HepG2 (cell line): Measurements from ENCODE around the gene DHRS12. TPM values are rescaled to one million over a fixed set of nuclear protein-coding genes. Genes with fewer than 3 reads are reported as not detected.

Experiments used
- ATAC-seq: fragments of 200-7000 bp; cut with Tn5 transposase; 3 replicates; pipeline ENCODE4 v1.9.1; 2020; ENCODE audit warnings: mild to moderate bottlenecking, moderate library complexity
- BruUV-seq: library from RNA; stranded (reverse); fragments of 400-500 nt; replicated peaks from 2 replicates; lab custom pipeline; 2021; lab: Mats Ljungman, UMichigan
- CTCF ChIA-PET: fragments of 300-600 bp; formaldehyde crosslinking; extraction: SDS; loops from one replicate; lab custom pipeline; 2021; ENCODE audit warnings: low total read pairs, inconsistent platforms, low intra/inter-chr PET ratio; lab: Yijun Ruan, JAX
- POLR2A ChIA-PET: fragments of 350-600 bp; sonication (Branson Sonifier 250); formaldehyde crosslinking; loops from one replicate; lab custom pipeline; 2020; ENCODE audit warnings: antibody characterized with exemption, inconsistent platforms; lab: Yijun Ruan, JAX
- DNase-seq: peaks from one replicate; pipeline ENCODE4 v3.0.0-alpha.2; 2015; ENCODE audit warnings: low spot score
- FAIRE-seq: peaks from 3 replicates; lab custom pipeline; 2011; peaks lifted over from hg19 to GRCh38; lab: Jason Lieb, UNC
- H2AFZ ChIP-seq: one replicate; pipeline ENCODE4 v1.6.1; 2011; ENCODE audit warnings: low read length, inconsistent platforms
- H3K27ac ChIP-seq: fragments of 300-600 bp; 3 replicates; pipeline ENCODE4 v1.8.0; 2011; ENCODE audit warnings: mixed run types, mild to moderate bottlenecking, mixed read lengths, low read length, inconsistent platforms; ENCODE audit not compliant: insufficient read depth; ENCODE audit errors: extremely low read length
- H3K27me3 ChIP-seq, 2 experiments: fragments of 200-600 bp in 1 of 2; 2 replicates in 1 of 2; 3 replicates in 1 of 2; pipeline versions ENCODE4 v1.6.0 to v1.8.0; 2011; ENCODE audit warnings: low read length in 2 of 2, mild to moderate bottlenecking in 2 of 2, moderate library complexity in 2 of 2, inconsistent platforms in 1 of 2; ENCODE audit not compliant: insufficient read depth in 2 of 2, control insufficient read depth in 1 of 2
- H3K36me3 ChIP-seq, 2 experiments: fragments of 200-600 bp in 1 of 2; replicated peaks in 1 of 2; 2 replicates in 1 of 2; 3 replicates in 1 of 2; pipeline versions ENCODE4 v1.5.1 to v1.8.0; 2011; ENCODE audit warnings: low read length in 2 of 2, inconsistent platforms in 1 of 2; ENCODE audit not compliant: insufficient read depth in 2 of 2, control insufficient read depth in 1 of 2
- H3K4me1 ChIP-seq: 2 replicates; pipeline ENCODE4 v1.5.1; 2012; ENCODE audit warnings: low read length, inconsistent platforms; ENCODE audit not compliant: insufficient read depth
- H3K4me2 ChIP-seq: 2 replicates; pipeline ENCODE4 v1.6.0; 2011; ENCODE audit warnings: low read depth, low read length, inconsistent platforms
- H3K4me3 ChIP-seq, 3 experiments: fragments of 200-600 bp in 1 of 3; sonication (generic), shearing (Covaris generic) in 1 of 3; replicated peaks in 1 of 3; 2 replicates each; pipeline ENCODE4 v1.5.1; 2011 to 2016; ENCODE audit warnings: low read length in 3 of 3, inconsistent platforms in 2 of 3, low read depth in 2 of 3, mild to moderate bottlenecking in 2 of 3, control low read depth in 1 of 3, mixed read lengths in 1 of 3; ENCODE audit not compliant: insufficient read depth in 1 of 3
- H3K79me2 ChIP-seq: one replicate; pipeline ENCODE4 v1.6.1; 2011; ENCODE audit warnings: low read length, inconsistent platforms; ENCODE audit not compliant: insufficient read depth
- H3K9ac ChIP-seq: 2 replicates; pipeline ENCODE4 v1.6.0; 2011; ENCODE audit warnings: mild to moderate bottlenecking, low read depth, low read length, inconsistent platforms; ENCODE audit not compliant: insufficient read depth
- H3K9me3 ChIP-seq: 2 replicates; pipeline ENCODE4 v1.5.1; 2012; ENCODE audit warnings: mild to moderate bottlenecking, low read length
- H4K20me1 ChIP-seq: 2 replicates; pipeline ENCODE4 v1.6.0; 2011; ENCODE audit warnings: inconsistent platforms, mild to moderate bottlenecking, low read length, moderate library complexity; ENCODE audit not compliant: insufficient read depth
- CEBPG ChIP-seq: IDR thresholded peaks from 2 replicates; pipeline ENCODE4 v1.6.1; 2016
- KLF16 ChIP-seq, 2 experiments: sonication (generic) in 1 of 2; formaldehyde crosslinking in 1 of 2; IDR thresholded peaks; 2 replicates each; pipeline versions ENCODE4 v1.6.1 to v1.8.0; 2016 to 2023; ENCODE audit warnings: missing genetic modification reagents in 2 of 2, missing compliant biosample characterization in 1 of 2
- MED13 ChIP-seq: sonication (generic); formaldehyde crosslinking; IDR thresholded peaks from 2 replicates; pipeline ENCODE4 v1.5.0; 2020; ENCODE audit warnings: missing genetic modification reagents
- NFKB2 ChIP-seq: sonication (generic); formaldehyde crosslinking; IDR thresholded peaks from 2 replicates; pipeline ENCODE4 v1.4.0; 2020; ENCODE audit warnings: missing genetic modification reagents, borderline replicate concordance
- PHB2 ChIP-seq: fragments of 450-650 bp; IDR thresholded peaks from 2 replicates; pipeline ENCODE4 v1.6.1; 2018; ENCODE audit not compliant: partially characterized antibody
- POLR2G ChIP-seq: fragments of 200-400 bp; formaldehyde crosslinking; IDR thresholded peaks from 2 replicates; pipeline ENCODE4 v1.6.1; 2018; ENCODE audit warnings: mild to moderate bottlenecking, low read depth, low read length, moderate library complexity
- ZNF629 ChIP-seq: sonication (generic); formaldehyde crosslinking; conservative IDR thresholded peaks from 2 replicates; pipeline ENCODE4 v1.5.0; 2020; ENCODE audit warnings: missing genetic modification reagents
- WGBS: methylation state at CpG from one replicate; pipeline ENCODE4 v1.1.6; 2017; ENCODE audit warnings: low lambda C conversion rate; 5-methylcytosine and 5-hydroxymethylcytosine counted together
- in situ Hi-C: cut with HindIII; loops from 2 replicates; pipeline ENCODE4 v1.10.0; 2017; ENCODE audit warnings: low pct_unique_long_range_greater_than_20kb; ENCODE audit not compliant: extremely low pct_ligation_motif_present
- intact Hi-C: fragments of 100-400 bp; cut with micrococcal nuclease; formaldehyde crosslinking; loops from one replicate; pipeline ENCODE4 v1.10.0; 2022; ENCODE audit not compliant: unreplicated experiment
- polyA plus RNA-seq, 8 experiments: library from polyadenylated mRNA; depleted of rRNA in 3 of 8; stranded (reverse) in 7 of 8; unstranded in 1 of 8; fragments of >200 nt; fragmentation: Illumina TruSeq in 4 of 8; extraction: Trizol in 4 of 8; gene quantifications; 2 replicates each; pipeline versions ENCODE4 v1.2.1 to v1.2.3, GENCODE V29; 2011 to 2016; ENCODE audit warnings: low read depth in 4 of 8, missing spikeins in 1 of 8, mixed read lengths in 1 of 8; ENCODE audit not compliant: insufficient read depth in 1 of 8
- total RNA-seq, 5 experiments: library from RNA; depleted of rRNA; stranded (reverse); fragments of >200 nt; fragmentation: Illumina TruSeq; extraction: Trizol; gene quantifications; 2 replicates each; pipeline ENCODE4 v1.2.3, GENCODE V29; 2016; ENCODE audit warnings: low read depth in 1 of 5
- TF ChIP-seq, protein P1 (sequence below): sonication (generic); formaldehyde crosslinking; IDR thresholded peaks from 2 replicates; pipeline ENCODE4 v1.9.0; 2021; ENCODE audit warnings: missing genetic modification reagents, borderline replicate concordance

Gene DHRS12
- total and polyA plus RNA-seq, 2 of the 13 experiments (the other 11 are each of a cell fraction or from before 2014, with no cell fraction given) = 7.2 to 8.4 TPM

GRCh38 chr13:51846756-51847155, 42.8 kb upstream of the DHRS12 start:
- BruUV-seq = no TSS peak
- H3K4me1 ChIP-seq = peaks cover 27% of the 10 kb centered on the region
- H3K9me3 ChIP-seq = no peaks in the 10 kb centered on the region
- in situ Hi-C loops = no loop called here
- ATAC-seq = no peak
- FAIRE-seq = no peak
- TF ChIP-seq PHB2 (no peak), KLF16 (CRISPR knock-in tag; IDR thresholded peaks at IDR 0.05) (no peak), CEBPG (CRISPR knock-in tag) (no peak), MED13 (CRISPR knock-in tag) (no peak), POLR2G (no peak), NFKB2 (CRISPR knock-in tag) (no peak), ZNF629 (CRISPR knock-in tag) (no peak)
- TF ChIP-seq, protein P1, sequence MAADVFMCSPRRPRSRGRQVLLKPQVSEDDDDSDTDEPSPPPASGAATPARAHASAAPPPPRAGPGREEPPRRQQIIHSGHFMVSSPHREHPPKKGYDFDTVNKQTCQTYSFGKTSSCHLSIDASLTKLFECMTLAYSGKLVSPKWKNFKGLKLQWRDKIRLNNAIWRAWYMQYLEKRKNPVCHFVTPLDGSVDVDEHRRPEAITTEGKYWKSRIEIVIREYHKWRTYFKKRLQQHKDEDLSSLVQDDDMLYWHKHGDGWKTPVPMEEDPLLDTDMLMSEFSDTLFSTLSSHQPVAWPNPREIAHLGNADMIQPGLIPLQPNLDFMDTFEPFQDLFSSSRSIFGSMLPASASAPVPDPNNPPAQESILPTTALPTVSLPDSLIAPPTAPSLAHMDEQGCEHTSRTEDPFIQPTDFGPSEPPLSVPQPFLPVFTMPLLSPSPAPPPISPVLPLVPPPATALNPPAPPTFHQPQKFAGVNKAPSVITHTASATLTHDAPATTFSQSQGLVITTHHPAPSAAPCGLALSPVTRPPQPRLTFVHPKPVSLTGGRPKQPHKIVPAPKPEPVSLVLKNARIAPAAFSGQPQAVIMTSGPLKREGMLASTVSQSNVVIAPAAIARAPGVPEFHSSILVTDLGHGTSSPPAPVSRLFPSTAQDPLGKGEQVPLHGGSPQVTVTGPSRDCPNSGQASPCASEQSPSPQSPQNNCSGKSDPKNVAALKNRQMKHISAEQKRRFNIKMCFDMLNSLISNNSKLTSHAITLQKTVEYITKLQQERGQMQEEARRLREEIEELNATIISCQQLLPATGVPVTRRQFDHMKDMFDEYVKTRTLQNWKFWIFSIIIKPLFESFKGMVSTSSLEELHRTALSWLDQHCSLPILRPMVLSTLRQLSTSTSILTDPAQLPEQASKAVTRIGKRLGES (CRISPR knock-in tag) = no peak
- H3K4me3 ChIP-seq = no peak overlapping the region
- H3K27me3 ChIP-seq = no peaks in the 10 kb centered on the region
- no peaks in the 10 kb centered on the region for H3K79me2 ChIP-seq
- no peak overlapping the region for H3K27ac ChIP-seq
- H3K9ac ChIP-seq = no peak overlapping the region
- POLR2A ChIA-PET = interaction anchor here (1.3 kb wide), 1 partner anchor 24 kb away, joined by 3 read pairs; no protein-coding TSS in a partner anchor
- H3K36me3 ChIP-seq = no peaks in the 10 kb centered on the region
- no peak overlapping the region for H3K4me2 ChIP-seq
- 48% methylated on average over 1 of the region's 1 CpG for WGBS
- H4K20me1 ChIP-seq = no peaks in the 10 kb centered on the region
- CTCF ChIA-PET = no interaction called here
- intact Hi-C loops = no loop called here
- no peak overlapping the region for H2AFZ ChIP-seq
- no peak for DNase-seq
